ENCODE data around the gene ST8SIA1.

DNA sequence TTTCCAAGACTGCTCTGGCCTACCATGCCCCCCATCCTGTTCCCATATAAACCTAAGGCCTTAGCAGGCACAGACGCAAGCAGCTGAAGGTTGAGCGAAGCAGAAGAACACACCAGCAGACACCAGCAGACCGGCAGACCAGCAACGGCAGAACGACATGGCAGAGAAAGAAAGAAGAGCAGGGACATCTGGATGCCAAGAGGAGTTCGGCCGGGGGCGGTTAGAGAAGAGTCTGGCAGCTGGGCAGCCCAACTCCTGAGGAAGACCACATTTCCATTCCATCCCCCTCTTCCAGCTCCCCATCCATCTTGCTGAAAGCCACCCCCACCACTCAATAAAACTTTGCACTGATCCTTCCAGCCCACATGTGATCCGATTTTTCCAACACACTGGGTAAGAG, 5.2 kb upstream of the ST8SIA1 start:
- TF ChIP-seq EZH2 (IDR thresholded peaks at IDR 0.05; ENCODE audit: borderline replicate concordance, insufficient read depth, low read length, poor library complexity, severe bottlenecking): no peak
- TF ChIP-seq, protein P1, sequence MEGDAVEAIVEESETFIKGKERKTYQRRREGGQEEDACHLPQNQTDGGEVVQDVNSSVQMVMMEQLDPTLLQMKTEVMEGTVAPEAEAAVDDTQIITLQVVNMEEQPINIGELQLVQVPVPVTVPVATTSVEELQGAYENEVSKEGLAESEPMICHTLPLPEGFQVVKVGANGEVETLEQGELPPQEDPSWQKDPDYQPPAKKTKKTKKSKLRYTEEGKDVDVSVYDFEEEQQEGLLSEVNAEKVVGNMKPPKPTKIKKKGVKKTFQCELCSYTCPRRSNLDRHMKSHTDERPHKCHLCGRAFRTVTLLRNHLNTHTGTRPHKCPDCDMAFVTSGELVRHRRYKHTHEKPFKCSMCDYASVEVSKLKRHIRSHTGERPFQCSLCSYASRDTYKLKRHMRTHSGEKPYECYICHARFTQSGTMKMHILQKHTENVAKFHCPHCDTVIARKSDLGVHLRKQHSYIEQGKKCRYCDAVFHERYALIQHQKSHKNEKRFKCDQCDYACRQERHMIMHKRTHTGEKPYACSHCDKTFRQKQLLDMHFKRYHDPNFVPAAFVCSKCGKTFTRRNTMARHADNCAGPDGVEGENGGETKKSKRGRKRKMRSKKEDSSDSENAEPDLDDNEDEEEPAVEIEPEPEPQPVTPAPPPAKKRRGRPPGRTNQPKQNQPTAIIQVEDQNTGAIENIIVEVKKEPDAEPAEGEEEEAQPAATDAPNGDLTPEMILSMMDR (IDR thresholded peaks at IDR 0.05; ENCODE audit: poor library complexity, severe bottlenecking): no peak
- no peak for TF ChIP-seq EP300 (conservative IDR thresholded peaks at IDR 0.05; ENCODE audit: poor library complexity, severe bottlenecking)
- TF ChIP-seq POLR2AphosphoS5 (IDR thresholded peaks at IDR 0.05): no peak
- no peak for TF ChIP-seq REST (IDR thresholded peaks at IDR 0.05; ENCODE audit: borderline replicate concordance)
- no peak for TF ChIP-seq RAD21 (conservative IDR thresholded peaks at IDR 0.05)
- TF ChIP-seq TAF1 (IDR thresholded peaks at IDR 0.05; ENCODE audit: low read depth): no peak

Data from neural cell (in vitro differentiated cells).